ENCODE data around the gene CTRB1. TPM values are rescaled to one million over a fixed set of nuclear protein-coding genes. Genes with fewer than 3 reads are reported as not detected.

The CTRB1 gene
- total and polyA plus RNA-seq, 2 experiments from 2014 or later: 0.21 TPM; not detected in 1

- Histone ChIP-seq H3K27me3 (no peaks in the 10 kb centered on the region), H3K4me1 (ENCODE audit: insufficient read depth) (no peaks in the 10 kb centered on the region), H3K36me3 (replicated peaks; ENCODE audit: insufficient read depth, low read depth) (no peaks in the 10 kb centered on the region), H3K79me2 (no peaks in the 10 kb centered on the region), H3K9me3 (ENCODE audit: low read depth) (no peaks in the 10 kb centered on the region), H3K4me3 (no peak overlapping the region), H3K27ac (no peak overlapping the region), H2AFZ (no peak overlapping the region), H3K4me2 (no peak overlapping the region), H4K20me1 (ENCODE audit: insufficient read depth, poor library complexity, severe bottlenecking) (no peaks in the 10 kb centered on the region), H3K9me2 (replicated peaks; ENCODE audit: insufficient read depth) (no peaks in the 10 kb centered on the region)
- WGBS (ENCODE audit: low lambda C conversion rate, missing lambda C conversion rate): 82% methylated on average over 14 of the region's 14 CpGs
- TF ChIP-seq EZH2phosphoT487 (IDR thresholded peaks at IDR 0.05; ENCODE audit: low read depth, severe bottlenecking, unreplicated experiment): no peak
- no peak for TF ChIP-seq CTCF (IDR thresholded peaks at IDR 0.05; ENCODE audit: poor library complexity)
- TF ChIP-seq EZH2 (IDR thresholded peaks at IDR 0.05; ENCODE audit: borderline replicate concordance): no peak
- no peak for DNase-seq (ENCODE audit: low spot score)
Measured at GRCh38 chr16:75188832-75189477, 29.8 kb upstream of the CTRB1 start.

- TF ChIP-seq EZH2phosphoT487 (IDR thresholded peaks at IDR 0.05; ENCODE audit: low read depth, severe bottlenecking, unreplicated experiment) (no peak), CTCF (IDR thresholded peaks at IDR 0.05; ENCODE audit: poor library complexity) (no peak), EZH2 (IDR thresholded peaks at IDR 0.05; ENCODE audit: borderline replicate concordance) (no peak)
- DNase-seq (ENCODE audit: low spot score): no peak
- no peak overlapping the region for H2AFZ ChIP-seq
- H3K27me3 ChIP-seq: no peaks in the 10 kb centered on the region
- H3K27ac ChIP-seq: no peak overlapping the region
- no peaks in the 10 kb centered on the region for H3K36me3 ChIP-seq (replicated peaks; ENCODE audit: insufficient read depth, low read depth)
- no peaks in the 10 kb centered on the region for H3K4me1 ChIP-seq (ENCODE audit: insufficient read depth)
- H3K9me3 ChIP-seq (ENCODE audit: low read depth): no peaks in the 10 kb centered on the region
- H4K20me1 ChIP-seq (ENCODE audit: insufficient read depth, poor library complexity, severe bottlenecking): no peaks in the 10 kb centered on the region
- H3K9me2 ChIP-seq (replicated peaks; ENCODE audit: insufficient read depth): no peaks in the 10 kb centered on the region
- H3K4me2 ChIP-seq: no peak overlapping the region
- 92% methylated on average over 8 of the region's 8 CpGs for WGBS (ENCODE audit: low lambda C conversion rate, missing lambda C conversion rate)
- no peaks in the 10 kb centered on the region for H3K79me2 ChIP-seq
- no peak overlapping the region for H3K4me3 ChIP-seq
Measured at GRCh38 chr16:75189638-75190245, 29.0 kb upstream of the CTRB1 start.

DNA sequence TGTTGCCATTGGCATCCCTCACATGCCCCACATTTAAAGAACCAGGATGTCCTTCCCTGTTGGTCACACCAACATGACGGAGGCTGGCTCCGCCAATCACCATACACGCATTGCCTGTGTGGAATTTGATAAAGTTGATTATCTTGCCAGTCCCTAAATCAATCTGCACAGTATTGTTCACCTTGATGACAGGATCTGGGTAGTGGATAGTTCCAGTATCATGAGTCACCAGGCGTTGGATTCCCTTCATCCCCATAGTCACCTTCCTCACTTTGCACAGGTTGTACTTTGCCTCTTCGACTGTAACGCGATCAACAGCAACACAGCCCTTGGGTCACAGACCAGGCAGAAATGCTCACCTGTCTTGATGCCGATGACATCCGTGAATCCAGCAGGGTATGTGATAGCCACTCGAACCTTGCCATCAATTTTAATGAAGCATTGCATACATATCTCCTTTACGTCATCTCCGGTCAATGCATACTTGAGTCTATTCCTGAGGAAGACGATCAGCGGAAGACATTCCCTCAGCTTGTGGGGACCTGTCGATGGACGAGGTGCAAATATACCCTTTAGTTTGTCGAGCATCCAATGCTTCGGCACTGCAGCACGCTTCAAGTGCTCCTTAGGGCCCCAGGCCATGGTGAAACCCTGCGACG, 26.1 kb upstream of the CTRB1 start:
- 79% methylated on average over 21 of the region's 21 CpGs for WGBS (ENCODE audit: low lambda C conversion rate, missing lambda C conversion rate)
- no peak overlapping the region for H3K4me2 ChIP-seq
- H3K36me3 ChIP-seq (replicated peaks; ENCODE audit: insufficient read depth, low read depth): no peaks in the 10 kb centered on the region
- no peak overlapping the region for H2AFZ ChIP-seq
- no peaks in the 10 kb centered on the region for H3K79me2 ChIP-seq
- TF ChIP-seq EZH2 (IDR thresholded peaks at IDR 0.05; ENCODE audit: borderline replicate concordance): no peak
- TF ChIP-seq CTCF (IDR thresholded peaks at IDR 0.05; ENCODE audit: poor library complexity): no peak
- TF ChIP-seq EZH2phosphoT487 (IDR thresholded peaks at IDR 0.05; ENCODE audit: low read depth, severe bottlenecking, unreplicated experiment): no peak
- no peak for DNase-seq (ENCODE audit: low spot score)
- no peak overlapping the region for H3K4me3 ChIP-seq
- no peaks in the 10 kb centered on the region for H3K9me3 ChIP-seq (ENCODE audit: low read depth)
- H3K9me2 ChIP-seq (replicated peaks; ENCODE audit: insufficient read depth): no peaks in the 10 kb centered on the region
- no peak overlapping the region for H3K27ac ChIP-seq
- H4K20me1 ChIP-seq (ENCODE audit: insufficient read depth, poor library complexity, severe bottlenecking): no peaks in the 10 kb centered on the region
- peaks cover under 1% of the 10 kb centered on the region for H3K4me1 ChIP-seq (ENCODE audit: insufficient read depth)
- no peaks in the 10 kb centered on the region for H3K27me3 ChIP-seq

Measured in hepatocyte (in vitro differentiated cells).